Activated CD4-positive, alpha-beta T cell treated with anti-CD3 and anti-CD28 coated beads, Interleukin-2, Interleukin-6, amounts not matched to agents 100 ng/mL and 50 ng/mL, durations not matched to agents 16 hours and 8 hours (primary cell): Measurements from ENCODE around the gene DOCK3.
"Not testable (repeated sequence)": the region's sequence is repeated elsewhere in the genome, so short reads cannot be mapped to it uniquely, and the experiment has no call there.

ENCODE experiments used
- DNase-seq: peaks from one replicate; pipeline ENCODE4 v3.0.0-alpha.2; 2020

The DOCK3 gene

DNA sequence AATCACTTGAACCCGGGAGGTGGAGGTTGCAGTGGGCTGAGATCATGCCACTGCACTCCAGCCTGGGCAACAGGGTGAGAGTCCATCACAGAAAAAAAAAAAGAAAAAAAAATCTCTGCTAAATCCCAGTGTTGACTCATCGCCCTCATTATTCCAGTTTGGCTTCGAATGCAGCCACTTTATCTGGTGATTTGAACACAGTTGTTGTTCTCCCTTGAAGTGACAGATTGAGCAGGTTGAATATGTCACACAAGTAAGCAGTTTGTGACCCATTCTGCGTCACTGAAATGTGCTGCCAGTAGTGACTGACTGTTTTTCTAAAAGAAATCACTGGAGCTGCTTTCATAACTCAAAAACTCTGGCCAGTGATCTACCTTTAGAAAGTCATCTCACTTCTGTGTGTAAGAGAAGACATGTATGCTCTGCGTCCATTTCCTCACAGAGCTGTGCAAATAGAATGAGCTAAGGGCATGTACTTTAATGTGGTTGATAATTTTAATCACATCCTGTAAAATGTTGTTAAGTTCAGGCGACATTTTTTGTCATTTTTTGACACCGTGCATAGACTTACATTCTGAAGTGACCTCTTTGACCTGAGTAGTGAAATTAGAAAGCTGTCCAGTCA is 12.5 kb downstream of the DOCK3 start:
- no peak for DNase-seq

DNA sequence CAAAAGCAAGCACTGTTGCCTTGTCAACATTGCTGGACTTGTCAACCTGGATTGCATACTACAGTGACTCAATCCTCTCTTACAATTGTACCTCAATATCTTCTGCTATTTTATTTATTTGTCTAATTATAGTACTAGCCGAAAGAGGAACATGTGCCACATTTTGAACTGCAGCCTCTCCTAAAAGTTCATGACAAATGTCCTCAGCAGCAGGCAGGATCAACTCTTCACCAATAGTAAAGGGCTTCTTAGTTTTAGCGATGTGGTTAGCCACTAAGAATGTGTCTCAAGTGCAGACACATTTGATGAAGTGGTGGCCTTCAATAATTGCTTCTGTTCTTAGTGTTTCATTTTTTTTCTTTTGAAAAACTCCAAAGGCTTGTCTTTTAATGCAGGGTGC is 13.2 kb downstream of the DOCK3 start:
- DNase-seq, result no peak

DNA sequence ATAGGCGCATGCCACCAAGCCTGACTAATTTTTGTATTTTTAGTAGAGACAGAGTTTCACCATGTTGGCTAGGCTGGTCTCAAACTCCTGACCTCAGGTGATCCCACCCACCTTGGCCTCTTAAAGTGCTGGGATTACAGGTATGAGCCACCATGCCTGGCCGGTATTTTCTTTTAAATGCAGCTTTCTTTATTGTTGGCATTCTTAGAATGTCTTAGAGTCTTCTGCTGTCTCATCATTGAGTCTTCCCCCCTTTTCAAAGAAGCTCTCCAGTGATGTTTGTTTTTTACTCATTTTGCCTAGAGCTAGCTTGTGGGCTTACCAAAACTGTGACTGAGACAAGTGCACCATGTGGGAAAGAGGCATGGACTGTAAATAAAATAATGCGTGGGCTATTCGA is 13.9 kb downstream of the DOCK3 start:
- not testable (repeated sequence) for DNase-seq

DNA sequence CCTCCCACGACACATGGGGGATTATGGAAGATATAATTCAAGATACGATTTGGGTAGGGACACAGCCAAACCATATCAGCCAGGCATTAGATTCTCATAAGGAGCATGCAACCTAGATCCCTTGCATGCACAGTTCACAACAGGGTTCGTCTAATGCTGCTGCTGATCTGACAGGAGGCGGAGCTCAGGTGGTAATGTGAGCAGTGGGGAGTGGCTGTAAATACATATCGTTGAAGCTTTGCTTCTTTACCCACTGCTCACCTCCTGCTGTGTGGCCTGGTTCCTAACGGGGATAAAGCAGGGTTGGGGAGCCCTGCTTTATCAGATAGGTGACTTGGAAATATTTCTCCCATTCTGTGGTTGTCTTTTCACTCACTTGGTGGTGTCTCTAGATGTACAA is 14.8 kb downstream of the DOCK3 start:
- no peak for DNase-seq

DNA sequence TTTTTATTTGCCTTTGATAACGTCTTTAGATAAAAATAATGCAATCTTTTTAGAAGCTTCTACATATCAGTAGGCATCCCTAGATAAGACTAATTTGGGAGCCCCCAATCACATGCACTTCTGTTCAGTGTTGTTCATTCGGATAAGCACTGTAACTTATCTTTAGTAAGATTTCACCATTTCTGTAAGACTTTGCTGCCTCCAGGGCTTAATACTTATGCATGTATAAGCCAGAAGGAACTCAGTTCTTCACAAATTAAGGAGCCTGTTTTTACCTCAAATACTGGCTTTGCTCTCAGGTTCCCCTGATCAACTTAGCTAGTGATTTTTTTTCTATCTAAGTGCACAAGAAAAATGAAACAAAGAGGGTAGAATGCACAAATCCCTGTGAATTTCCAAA is 20.3 kb downstream of the DOCK3 start:
- DNase-seq, result no peak

DNA sequence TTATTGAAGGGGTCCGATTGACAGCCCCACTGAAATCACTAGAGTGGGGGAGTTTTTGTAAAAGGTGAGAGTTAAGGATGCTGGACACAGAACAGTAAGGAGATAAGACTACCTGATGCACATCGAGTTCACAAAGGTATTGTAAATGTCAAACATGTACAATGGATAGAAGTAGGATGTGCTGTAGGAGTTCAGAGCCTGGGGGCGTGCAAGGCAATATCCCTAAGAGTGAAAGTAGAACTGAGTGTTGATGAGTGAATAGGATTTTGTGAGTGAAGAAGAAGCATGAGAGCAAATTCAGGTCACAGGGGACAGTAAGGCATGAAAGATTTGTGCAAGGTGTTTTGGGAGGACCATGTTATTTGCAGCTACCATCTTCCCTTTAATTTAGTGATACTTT is 21.5 kb downstream of the DOCK3 start:
- DNase-seq, result no peak

DNA sequence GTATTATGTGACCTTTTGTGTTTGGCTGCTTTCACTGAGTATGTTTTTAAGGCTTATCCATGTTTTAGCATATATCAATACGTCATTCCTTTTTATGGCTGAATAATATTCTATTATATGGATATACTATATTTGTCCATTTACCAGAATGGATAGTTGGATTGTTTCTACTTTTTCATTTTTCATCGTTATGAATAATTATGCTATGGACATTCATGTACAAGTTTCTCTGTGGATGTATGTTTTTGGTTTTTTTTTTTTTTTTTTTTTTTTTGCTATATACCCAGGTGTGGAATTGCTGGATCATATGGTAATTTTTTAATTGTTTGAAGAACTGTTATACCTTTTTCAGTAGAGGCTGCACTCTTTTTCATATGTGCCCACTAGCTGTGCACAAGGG is 23.5 kb downstream of the DOCK3 start:
- no peak for DNase-seq

DNA sequence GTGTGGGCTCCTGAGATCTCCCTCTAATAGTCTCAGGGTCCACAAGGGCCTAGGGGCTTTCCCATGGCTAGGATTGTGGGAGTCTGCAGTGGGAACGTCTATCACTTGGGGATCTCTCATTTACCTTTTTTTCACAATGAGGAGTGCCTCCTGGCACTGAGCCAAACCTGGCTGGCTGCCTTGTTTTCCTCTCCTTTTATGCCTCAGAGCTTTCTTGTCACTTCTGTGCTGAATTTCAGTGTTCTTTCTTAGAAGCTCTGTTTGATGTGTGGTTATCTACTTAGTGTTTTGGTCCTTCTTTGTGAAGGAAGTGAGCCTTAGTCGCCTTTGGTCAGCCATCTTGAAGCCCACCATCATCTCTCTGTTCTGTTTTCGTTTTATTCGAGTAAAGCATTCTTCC is 33.9 kb downstream of the DOCK3 start:
- DNase-seq, result no peak

DNA sequence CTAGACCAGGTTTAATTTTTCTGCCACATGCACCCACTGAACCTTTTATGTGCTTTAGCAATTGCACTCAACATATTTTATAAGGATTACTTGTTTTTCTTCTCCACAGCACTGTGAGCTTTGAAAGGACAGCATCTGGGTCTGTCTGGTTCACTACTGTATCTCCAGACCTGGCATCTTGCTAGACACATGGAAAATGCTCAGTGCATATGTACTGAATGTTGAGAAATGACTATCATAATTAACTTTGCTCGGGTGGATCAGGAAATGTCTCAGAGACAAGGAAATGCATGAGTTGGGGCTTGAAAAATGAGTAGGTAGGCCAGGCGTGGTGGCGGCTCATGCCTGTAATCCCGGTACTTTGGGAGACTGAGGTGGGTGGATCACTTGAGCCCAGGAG is 40.2 kb downstream of the DOCK3 start:
- no peak for DNase-seq

DNA sequence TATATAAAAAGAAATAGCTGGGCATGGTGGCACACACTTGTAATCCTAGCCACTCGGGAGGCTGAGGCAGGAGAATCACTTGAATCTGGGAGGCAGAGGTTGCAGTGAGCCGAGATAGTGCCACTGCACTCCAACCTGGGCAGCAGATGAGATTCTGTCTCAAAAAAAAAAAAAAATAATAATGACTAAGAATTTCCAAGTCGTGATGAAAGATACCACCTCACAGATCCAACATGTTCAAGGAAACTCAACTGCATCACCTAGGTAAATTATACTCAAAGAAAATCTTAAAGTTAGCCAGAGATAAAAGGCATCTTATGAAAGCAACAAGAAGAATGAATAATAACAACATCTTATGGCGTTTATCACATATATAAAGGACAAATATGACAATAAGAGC is 50.1 kb downstream of the DOCK3 start:
- no peak for DNase-seq

DNA sequence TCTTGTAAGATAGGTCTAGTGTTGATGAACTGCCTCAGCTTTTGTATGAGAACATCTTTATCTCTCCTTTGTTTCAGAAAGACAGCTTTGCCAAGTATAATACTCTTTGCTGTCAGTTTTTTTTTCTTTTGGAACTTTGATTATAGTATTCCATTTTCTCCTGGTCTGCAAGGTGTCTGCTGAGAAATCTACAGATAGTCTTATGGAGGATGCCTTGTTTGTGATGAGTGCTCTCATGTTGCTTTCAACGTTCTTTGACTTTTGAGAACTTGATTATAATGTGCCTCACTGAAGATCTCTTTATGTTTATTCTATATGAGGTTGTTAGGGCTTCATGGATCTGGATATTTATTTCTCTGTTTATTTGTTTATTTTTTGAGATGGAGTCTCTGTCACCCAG is 60.3 kb downstream of the DOCK3 start:
- DNase-seq, result no peak

DNA sequence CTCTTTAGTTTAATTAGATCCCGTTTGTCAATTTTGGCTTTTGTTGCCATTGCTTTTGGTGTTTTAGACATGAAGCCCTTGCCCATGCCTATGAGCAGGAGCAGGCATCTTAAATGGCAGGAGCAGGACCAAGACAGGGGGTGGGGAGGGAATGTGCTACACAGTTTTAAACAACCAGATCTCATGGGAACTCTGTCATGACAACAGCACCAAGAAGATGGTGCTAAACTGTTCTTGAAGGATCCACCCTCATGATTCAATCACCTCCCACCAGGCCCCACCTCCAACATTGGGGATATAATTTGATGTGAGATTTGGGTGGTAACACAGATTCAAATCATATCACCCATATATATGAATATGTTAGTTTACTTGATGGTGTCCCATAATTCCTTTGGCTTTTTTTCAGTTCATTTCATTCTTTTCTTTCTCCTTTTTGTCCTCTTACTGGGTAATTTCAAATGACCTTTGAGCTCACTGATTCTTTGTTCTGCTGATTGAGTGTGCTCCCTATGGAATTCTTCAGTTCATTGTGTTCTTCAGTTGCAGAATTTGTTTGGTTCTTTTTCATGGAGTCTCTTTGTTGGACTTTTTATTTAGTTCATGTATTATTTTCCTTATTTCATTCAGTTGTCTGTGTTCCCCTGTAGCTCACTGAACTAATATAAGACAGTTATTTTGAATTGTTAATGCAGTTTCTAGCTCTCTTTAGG is 62.6 kb downstream of the DOCK3 start:
- no peak for DNase-seq

DNA sequence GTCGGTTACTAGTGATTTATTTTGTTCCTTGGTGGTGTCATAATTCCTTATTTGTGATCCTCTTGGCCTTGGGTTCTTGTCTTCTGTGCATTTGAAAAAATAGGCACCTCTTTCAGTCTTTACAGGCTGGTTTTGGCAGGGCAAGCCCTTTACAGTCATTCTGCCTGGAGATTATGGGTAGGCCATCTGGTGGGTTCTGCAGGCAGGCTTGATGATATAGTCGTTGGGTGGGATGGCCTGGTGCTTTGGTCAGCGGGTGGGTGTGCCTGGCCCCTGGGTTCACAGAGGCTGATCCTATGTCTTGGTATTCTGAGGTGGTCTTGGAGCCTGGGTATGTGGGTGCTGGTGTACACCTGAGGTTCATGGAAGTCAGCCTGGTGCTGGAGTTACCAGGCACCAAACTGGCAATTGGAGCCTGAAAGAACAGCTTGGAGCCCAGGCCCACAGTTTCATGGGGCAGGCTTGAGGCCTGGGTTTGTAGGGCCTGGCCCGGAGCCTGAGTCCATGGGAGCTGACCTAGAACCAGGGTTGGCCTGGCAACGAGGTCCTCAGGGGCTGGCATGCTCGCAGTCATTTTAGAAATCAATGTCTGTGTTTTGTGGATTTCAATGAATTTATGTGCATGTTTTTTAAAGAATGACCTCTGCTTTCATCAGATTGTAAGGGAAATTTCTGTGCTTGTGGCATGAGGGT is 63.3 kb downstream of the DOCK3 start:
- DNase-seq, result no peak

DNA sequence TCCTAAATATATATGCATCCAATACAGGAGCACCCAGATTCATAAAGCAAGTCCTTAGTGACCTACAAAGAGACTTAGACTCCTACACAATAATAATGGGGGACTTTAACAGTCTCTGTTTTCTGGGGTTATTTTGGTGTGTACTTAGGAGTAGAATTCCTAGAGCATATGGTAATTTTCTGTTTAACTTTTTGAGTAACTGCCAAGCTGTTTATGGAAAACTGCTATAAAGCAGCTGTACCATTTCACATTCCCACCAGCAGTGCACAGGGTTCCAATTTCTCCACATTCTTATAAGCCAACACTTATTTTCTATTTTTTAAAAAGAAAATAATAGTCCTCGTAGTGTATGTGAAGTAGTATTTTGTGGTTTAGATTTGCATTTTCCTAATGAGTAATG is 68.9 kb downstream of the DOCK3 start:
- DNase-seq, result no peak

DNA sequence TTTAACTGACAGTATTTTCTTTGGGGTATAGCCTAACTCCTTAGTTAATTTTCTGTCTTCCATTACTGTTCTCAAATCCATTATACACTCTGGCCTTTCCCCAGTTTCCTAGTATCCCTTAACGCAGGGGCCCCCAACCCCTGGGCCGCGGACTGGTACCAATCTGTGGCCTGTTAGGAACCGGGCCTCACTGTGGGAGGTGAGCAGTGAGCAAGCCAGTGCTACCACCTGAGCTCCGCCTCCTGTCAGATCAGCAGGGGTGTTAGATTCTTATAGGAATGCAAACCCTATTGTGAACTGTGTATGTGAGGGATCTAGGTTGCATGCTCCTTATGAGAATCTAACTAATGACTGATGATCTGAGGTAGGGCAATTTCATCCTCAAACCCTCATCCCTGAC is 75.1 kb downstream of the DOCK3 start:
- DNase-seq, result no peak

DNA sequence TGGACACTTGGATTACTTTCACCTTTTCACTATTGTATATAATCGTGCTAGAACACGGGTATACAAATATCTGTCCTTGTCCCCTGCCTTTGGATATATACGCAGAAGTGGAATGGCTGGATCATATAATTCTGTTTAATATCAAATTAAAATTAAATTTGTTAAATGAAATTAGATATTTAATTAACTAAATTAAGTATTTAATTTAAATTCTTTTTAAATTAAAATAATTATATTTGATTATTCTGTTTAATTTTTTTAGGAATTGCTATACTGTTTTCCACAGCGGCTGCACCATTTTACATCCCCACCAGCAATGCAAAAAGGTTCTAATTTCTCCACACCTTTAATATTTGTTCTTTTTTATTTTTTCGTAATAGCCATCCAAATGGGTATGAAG is 84.3 kb downstream of the DOCK3 start:
- no peak for DNase-seq

DNA sequence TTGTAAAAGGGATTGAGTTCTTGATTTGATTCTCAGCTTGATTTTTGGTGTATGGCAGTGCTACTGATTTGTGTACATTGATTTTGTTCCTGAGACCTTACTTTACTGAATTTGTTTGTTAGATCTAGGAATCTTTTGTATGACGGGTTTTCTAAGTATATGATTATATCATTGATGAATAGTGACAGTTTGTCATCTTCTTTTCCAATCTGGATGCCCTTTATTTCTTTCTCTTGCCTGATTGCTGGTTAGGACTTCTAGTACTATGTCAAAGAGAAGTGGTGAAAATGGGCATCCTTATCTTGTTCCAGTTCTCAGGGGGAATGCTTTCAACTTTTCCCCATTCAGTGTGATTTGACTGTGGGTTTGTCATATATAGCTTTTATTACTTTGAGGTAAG is 103.0 kb downstream of the DOCK3 start:
- no peak for DNase-seq

DNA sequence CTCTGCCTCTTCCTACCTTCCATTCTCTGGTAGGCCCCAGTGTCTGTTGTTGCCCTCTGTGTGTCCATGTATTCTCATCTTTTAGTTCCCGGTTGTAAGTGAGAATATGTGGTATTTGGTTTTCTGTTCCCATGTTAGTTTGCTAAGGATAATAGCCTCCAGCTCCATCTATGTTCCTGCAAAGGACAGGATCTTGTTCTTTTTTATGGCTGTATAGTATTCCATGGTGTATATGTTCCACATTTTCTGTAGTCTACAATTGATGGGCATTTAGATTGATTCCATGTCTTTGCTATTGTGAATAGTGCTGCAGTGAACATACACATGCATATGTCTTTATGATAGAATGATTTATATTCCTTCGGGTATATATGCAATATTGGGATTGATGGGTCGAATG is 107.0 kb downstream of the DOCK3 start:
- DNase-seq, result not testable (repeated sequence)

DNA sequence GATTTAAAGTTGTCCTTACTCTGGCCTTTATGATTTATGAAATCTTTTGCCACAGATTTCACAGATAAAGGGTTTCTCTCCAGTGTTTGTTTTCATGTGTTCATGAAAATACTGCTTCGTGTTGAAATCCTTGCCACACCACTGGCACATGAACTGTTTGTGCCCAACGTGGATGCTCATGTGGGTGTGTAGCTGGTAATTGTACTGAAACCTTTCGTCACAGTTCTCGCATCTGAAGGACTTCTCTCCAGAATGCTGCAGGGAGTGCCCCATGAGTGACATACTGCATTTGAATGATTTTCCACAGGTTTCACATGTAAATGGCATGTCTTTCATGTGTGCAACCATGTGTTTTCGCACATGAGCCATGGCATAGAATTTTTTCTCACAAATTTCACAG is 111.9 kb downstream of the DOCK3 start:
- no peak for DNase-seq

DNA sequence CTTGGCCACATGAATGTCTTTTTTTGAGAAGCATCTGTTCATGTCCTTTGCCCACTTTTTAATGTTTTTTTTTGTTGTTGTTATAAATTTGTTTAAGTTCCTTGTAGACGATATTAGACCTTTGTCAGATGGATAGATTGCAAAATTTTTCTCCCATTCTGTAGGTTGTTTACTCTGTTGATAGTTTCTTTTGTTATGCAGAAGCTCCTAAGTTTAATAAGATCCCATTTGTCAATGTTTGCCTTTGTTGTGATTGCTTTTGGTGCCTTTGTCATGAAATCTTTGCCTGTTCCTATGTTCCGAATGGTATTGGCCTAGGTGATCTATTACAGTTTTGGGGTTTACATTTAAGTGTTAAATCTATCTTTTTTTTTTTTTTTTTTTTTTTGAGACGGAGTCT is 116.2 kb downstream of the DOCK3 start:
- DNase-seq, result not testable (repeated sequence)

DNA sequence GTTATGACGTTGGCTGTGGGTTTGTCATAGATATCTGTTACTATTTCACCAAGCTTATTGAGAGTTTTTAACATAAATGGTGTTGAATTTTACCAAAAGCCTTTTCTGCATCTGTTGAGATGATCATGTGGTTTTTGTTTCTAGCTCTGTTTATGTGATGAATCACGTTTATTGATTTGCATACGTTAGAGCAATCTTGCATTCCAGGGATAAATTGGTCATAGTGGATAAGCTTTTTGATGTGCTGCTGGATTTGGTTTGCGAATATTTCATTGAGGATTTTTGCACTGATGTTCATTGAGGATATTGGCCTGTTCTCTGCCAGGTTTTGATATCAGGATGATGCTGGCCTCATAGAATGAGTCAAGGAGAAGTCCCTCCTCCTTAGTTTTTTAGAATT is 117.8 kb downstream of the DOCK3 start:
- DNase-seq, result no peak

DNA sequence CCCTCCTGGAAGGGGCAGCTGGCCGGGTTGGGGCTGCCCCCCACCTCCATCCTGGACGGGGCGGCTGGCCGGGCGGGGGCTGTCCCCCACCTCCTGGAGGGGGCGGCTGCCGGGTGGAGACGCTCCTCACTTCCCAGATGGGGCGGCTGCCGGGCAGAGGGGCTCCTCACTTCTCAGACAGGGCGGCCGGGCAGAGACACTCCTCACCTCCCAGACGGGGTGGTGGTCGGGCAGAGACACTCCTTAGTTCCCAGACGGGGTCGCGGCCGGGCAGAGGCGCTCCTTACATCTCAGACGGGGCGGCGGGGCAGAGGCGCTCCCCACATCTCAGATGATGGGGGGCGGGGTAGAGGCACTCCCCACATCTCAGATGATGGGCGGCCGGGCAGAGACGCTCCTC is 129.1 kb downstream of the DOCK3 start:
- not testable (repeated sequence) for DNase-seq

DNA sequence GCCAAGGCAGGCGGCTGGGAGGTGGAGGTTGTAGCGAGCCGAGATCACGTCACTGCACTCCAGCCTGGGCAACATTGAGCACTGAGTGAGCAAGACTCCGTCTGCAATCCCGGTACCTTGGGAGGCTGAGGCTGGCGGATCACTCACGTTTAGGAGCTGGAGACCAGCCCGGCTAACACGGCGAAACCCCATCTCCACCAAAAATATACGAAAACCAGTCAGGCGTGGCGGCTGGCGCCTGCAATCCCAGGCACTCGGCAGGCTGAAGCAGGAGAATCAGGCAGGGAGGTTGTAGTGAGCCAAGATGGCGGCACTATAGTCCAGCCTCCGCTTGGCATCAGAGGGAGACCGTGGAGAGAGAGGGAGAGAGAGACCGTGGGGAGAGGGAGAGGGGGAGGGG is 129.6 kb downstream of the DOCK3 start:
- not testable (repeated sequence) for DNase-seq

DNA sequence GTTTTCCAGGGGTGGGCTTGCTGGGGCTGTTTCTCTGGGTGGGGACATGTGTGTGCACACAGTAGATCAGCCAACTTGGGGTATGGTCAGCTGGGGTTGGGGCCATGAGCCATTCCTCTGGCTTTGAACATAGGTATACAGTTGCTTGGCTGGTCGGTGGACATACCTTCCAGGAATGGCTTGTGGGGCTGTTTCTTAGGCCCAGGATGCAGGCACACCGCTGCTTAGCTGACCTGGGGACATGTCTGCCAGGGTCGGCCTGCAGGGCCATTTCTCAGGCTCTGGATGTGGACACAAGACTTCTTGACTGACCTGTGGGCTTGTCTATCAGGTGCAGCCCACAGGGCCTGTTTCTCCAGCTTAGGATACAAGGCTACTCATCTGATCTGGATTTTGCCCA is 130.6 kb downstream of the DOCK3 start:
- no peak for DNase-seq

DNA sequence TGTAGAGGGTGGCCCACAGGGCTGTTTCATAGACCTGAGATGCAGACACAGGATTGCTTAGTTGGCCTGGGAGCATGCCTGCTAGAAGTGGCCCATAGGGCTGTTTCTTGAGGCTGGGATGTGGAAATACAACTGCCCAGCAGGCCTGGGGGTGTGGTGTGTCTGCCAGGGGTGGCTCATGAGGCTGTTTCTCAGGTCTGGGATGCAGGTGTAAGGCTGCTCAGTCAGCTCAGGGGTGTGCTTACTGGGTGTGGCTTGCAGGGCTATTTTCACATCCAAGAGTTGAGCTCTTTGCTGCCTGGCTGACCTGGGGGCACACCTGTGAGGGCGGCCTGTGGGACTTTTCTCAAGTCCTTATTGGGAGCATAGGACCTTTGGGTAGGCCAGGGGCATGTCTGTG is 131.3 kb downstream of the DOCK3 start:
- no peak for DNase-seq
